Loucy (cell line): Measurements from ENCODE around the gene FAM131A.

Experiments
- H2AFZ ChIP-seq: fragments of 200-600 bp; sonication (generic); 2 replicates; pipeline ENCODE4 v1.6.0; 2016; ENCODE audit warnings: antibody characterized with exemption, mild to moderate bottlenecking, low read length, moderate library complexity
- H3F3A ChIP-seq: fragments of 200-600 bp; 2 replicates; pipeline ENCODE4 v1.6.0; 2016; ENCODE audit warnings: antibody characterized with exemption, low read depth, mild to moderate bottlenecking
- H3K27me3 ChIP-seq: fragments of 200-600 bp; sonication (generic); 2 replicates; pipeline ENCODE4 v1.6.1; 2014; ENCODE audit warnings: low read length, mild to moderate bottlenecking; ENCODE audit not compliant: insufficient read depth, poor library complexity, severe bottlenecking
- H3K36me3 ChIP-seq: fragments of 200-600 bp; sonication (generic); 2 replicates; pipeline ENCODE4 v1.6.1; 2016; ENCODE audit warnings: low read length; ENCODE audit not compliant: insufficient read depth
- H3K4me1 ChIP-seq: fragments of 200-600 bp; sonication (generic); 2 replicates; pipeline ENCODE4 v1.5.1; 2014; ENCODE audit warnings: low read length, mild to moderate bottlenecking; ENCODE audit not compliant: insufficient read depth, poor library complexity, severe bottlenecking
- H3K4me2 ChIP-seq: fragments of 200-600 bp; sonication (generic); 2 replicates; pipeline ENCODE4 v1.6.0; 2014; ENCODE audit warnings: antibody characterized with exemption, low read length, low read depth, mild to moderate bottlenecking; ENCODE audit not compliant: poor library complexity, severe bottlenecking
- H3K4me3 ChIP-seq: fragments of 200-600 bp; sonication (generic); 2 replicates; pipeline ENCODE4 v1.5.1; 2014; ENCODE audit warnings: low read length, mild to moderate bottlenecking, mixed read lengths; ENCODE audit not compliant: poor library complexity, severe bottlenecking
- H3K79me2 ChIP-seq: fragments of 200-600 bp; sonication (generic); 2 replicates; pipeline ENCODE4 v1.6.1; 2014; ENCODE audit warnings: low read length; ENCODE audit not compliant: insufficient read depth
- H3K9ac ChIP-seq: fragments of 200-600 bp; sonication (generic); 2 replicates; pipeline ENCODE4 v1.6.0; 2014; ENCODE audit warnings: mild to moderate bottlenecking, low read depth, low read length, moderate library complexity; ENCODE audit not compliant: poor library complexity, severe bottlenecking
- H3K9me2 ChIP-seq: fragments of 200-600 bp; sonication (generic); replicated peaks from 2 replicates; pipeline ENCODE4 v1.6.1; 2016; ENCODE audit warnings: low read depth, low read length, mixed read lengths
- H3K9me3 ChIP-seq: fragments of 200-600 bp; sonication (generic); 2 replicates; pipeline ENCODE4 v1.6.1; 2014; ENCODE audit warnings: mild to moderate bottlenecking, antibody characterized with exemption, low read length, low read depth; ENCODE audit not compliant: insufficient read depth
- H4K20me1 ChIP-seq: fragments of 200-600 bp; sonication (generic); 2 replicates; pipeline ENCODE4 v1.6.0; 2014; ENCODE audit warnings: antibody characterized with exemption, low read length, mild to moderate bottlenecking; ENCODE audit not compliant: insufficient read depth, poor library complexity, severe bottlenecking
- CTCF ChIP-seq: fragments of 200-600 bp; sonication (generic); conservative IDR thresholded peaks from 2 replicates; pipeline ENCODE4 v1.5.1; 2014; ENCODE audit warnings: mild to moderate bottlenecking, antibody characterized with exemption, low read length
- EZH2phosphoT487 ChIP-seq: fragments of 200-600 bp; IDR thresholded peaks from 2 replicates; pipeline ENCODE4 v1.6.1; 2018; ENCODE audit warnings: antibody characterized with exemption, mild to moderate bottlenecking, moderate library complexity, borderline replicate concordance

FAM131A gene

GRCh38 chr3:184291044-184291737 lies 46.2 kb upstream of the FAM131A start:
- H3K4me2 ChIP-seq = no peak overlapping the region
- TF ChIP-seq EZH2phosphoT487 (no peak), CTCF (no peak)
- no peaks in the 10 kb centered on the region for H3F3A ChIP-seq
- no peaks in the 10 kb centered on the region for H3K9me3 ChIP-seq
- no peaks in the 10 kb centered on the region for H3K79me2 ChIP-seq
- no peaks in the 10 kb centered on the region for H4K20me1 ChIP-seq
- no peak overlapping the region for H3K9ac ChIP-seq
- H3K27me3 ChIP-seq = no peaks in the 10 kb centered on the region
- H3K36me3 ChIP-seq = no peaks in the 10 kb centered on the region
- no peak overlapping the region for H2AFZ ChIP-seq
- H3K9me2 ChIP-seq = no peaks in the 10 kb centered on the region
- no peaks in the 10 kb centered on the region for H3K4me1 ChIP-seq
- no peak overlapping the region for H3K4me3 ChIP-seq

- Histone ChIP-seq H3K9me2 (no peaks in the 10 kb centered on the region), H3K9me3 (no peaks in the 10 kb centered on the region), H3K4me1 (no peaks in the 10 kb centered on the region), H2AFZ (no peak overlapping the region), H3K36me3 (no peaks in the 10 kb centered on the region), H4K20me1 (no peaks in the 10 kb centered on the region), H3K4me2 (no peak overlapping the region), H3K9ac (no peak overlapping the region), H3F3A (no peaks in the 10 kb centered on the region), H3K27me3 (no peaks in the 10 kb centered on the region), H3K4me3 (no peak overlapping the region), H3K79me2 (no peaks in the 10 kb centered on the region)
- TF ChIP-seq EZH2phosphoT487 (no peak), CTCF (no peak)
These were observed 45.5 kb upstream of the FAM131A start for GRCh38 chr3:184291738-184292445.

- Histone ChIP-seq H3K9ac (no peak overlapping the region), H3K4me1 (peaks cover 15% of the 10 kb centered on the region), H2AFZ (no peak overlapping the region), H4K20me1 (peaks cover 16% of the 10 kb centered on the region), H3K9me3 (no peaks in the 10 kb centered on the region), H3K36me3 (no peaks in the 10 kb centered on the region), H3K27me3 (no peaks in the 10 kb centered on the region), H3K4me2 (no peak overlapping the region), H3K9me2 (no peaks in the 10 kb centered on the region), H3F3A (no peaks in the 10 kb centered on the region), H3K79me2 (peaks cover 17% of the 10 kb centered on the region), H3K4me3 (no peak overlapping the region)
- TF ChIP-seq CTCF = no peak
- TF ChIP-seq EZH2phosphoT487 = no peak
These were observed 41.6 kb upstream of the FAM131A start for GRCh38 chr3:184295771-184296170.
